AG10803 (cell line): ENCODE measurements around the gene MVB12A.

Experiments
- DNase-seq: peaks from one replicate; pipeline ENCODE4 v3.0.0; 2010; ENCODE audit warnings: low read depth
- H3K4me3 ChIP-seq: 2 replicates; pipeline ENCODE4 v1.5.1; 2011; ENCODE audit warnings: mild to moderate bottlenecking, low read length, control low read depth
- CTCF ChIP-seq: conservative IDR thresholded peaks from 2 replicates; pipeline ENCODE4 v1.5.1; 2011; ENCODE audit warnings: mild to moderate bottlenecking, low read length, control low read depth, inconsistent platforms

MVB12A gene

GRCh38 chr19:17415121-17415520, 4.7 kb upstream of the MVB12A start:
- no peak overlapping the region for H3K4me3 ChIP-seq
- no peak for TF ChIP-seq CTCF
- DNase-seq = no peak

- TF ChIP-seq CTCF = no peak
- H3K4me3 ChIP-seq = no peak overlapping the region; the same call in 1 of the 2 replicates
- DNase-seq = no peak
Observed at GRCh38 chr19:17418710-17419109, 1.1 kb upstream of the MVB12A start.

GRCh38 chr19:17419154-17419620, 660 bp upstream of the MVB12A start:
- no peak for DNase-seq
- H3K4me3 ChIP-seq = peak overlapping the region; percentile 67
- TF ChIP-seq CTCF = no peak

- no peak; the same call in 1 of the 2 replicates for TF ChIP-seq CTCF
- DNase-seq = no peak
Observed at GRCh38 chr19:17420475-17420924, 653 bp downstream of the MVB12A start.

GRCh38 chr19:17421942-17422341, 2.1 kb downstream of the MVB12A start:
- DNase-seq = no peak
- TF ChIP-seq CTCF = no peak
- H3K4me3 ChIP-seq = no peak overlapping the region

More at GRCh38 chr19:17420475-17420924, 653 bp downstream of the MVB12A start:
- H3K4me3 ChIP-seq = peak overlapping the region; percentile 82

DNA sequence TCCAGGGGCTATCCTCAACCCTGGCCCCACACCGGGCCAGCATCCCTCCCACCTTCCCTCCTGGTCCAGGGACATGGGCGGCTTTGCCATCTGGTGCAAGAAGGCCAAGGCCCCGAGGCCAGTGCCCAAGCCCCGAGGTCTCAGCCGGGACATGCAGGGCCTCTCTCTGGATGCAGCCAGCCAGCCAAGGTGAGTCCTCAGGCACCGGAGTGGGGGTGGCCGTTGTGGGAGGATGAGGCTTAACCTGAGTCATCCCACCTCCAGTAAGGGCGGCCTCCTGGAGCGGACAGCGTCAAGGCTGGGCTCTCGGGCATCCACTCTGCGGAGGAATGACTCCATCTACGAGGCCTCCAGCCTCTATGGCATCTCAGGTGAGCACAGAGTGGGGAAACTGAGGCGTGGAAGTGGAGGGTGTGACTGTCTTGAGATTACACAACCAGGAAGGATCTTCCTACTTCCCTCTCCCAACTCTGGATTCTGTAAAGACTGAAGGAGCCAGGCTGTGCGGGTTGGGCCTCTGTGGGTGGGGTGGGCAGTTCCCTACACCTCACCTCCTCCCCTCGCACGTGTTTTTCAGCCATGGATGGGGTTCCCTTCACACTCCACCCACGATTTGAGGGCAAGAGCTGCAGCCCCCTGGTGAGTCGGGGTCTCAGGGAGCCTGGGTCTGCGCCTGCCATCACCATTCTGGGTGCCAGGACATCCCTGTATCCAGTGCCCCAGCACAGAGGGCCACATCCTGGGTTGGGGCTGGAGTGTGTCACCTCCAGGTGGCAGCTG, 3.8 kb downstream of the MVB12A start:
- no peak overlapping the region for H3K4me3 ChIP-seq
- TF ChIP-seq CTCF = no peak
- no peak for DNase-seq
